ENCODE data around the gene MIER2.

DNA sequence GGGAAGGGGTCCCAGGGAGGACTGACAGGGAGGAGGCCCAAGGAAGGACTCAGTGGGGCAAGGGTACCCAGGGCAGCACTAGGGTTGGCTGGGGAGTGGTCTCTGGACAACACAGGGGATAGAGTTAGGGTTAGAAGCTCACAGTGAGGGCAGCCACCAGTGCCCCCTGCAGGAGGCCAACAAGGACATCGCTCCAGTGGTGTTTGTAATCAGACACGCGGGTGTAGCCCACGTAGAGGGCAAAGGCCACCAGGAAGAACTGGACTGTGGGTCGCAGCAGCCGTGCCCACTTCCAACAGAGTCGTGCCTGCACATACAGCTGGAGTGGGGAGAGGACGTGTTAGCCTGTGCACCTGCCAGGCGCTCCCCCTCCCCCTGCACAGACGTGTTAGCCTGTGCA lies 62.6 kb downstream of the MIER2 start:
- TF ChIP-seq POLR2AphosphoS5 (IDR thresholded peaks at IDR 0.05; ENCODE audit: low read depth, low read length) (no peak), FOXP2 (optimal IDR thresholded peaks at IDR 0.05; ENCODE audit: borderline replicate concordance, extremely low read depth, extremely low read length, insufficient read depth) (no peak), TAF1 (IDR thresholded peaks at IDR 0.05; ENCODE audit: borderline replicate concordance, insufficient read depth, low read length) (no peak), SIN3A (IDR thresholded peaks at IDR 0.05; ENCODE audit: borderline replicate concordance, insufficient read depth, low read length) (no peak)

Measured in PFSK-1 (cell line).